ENCODE results near the gene PDZRN3.

DNA sequence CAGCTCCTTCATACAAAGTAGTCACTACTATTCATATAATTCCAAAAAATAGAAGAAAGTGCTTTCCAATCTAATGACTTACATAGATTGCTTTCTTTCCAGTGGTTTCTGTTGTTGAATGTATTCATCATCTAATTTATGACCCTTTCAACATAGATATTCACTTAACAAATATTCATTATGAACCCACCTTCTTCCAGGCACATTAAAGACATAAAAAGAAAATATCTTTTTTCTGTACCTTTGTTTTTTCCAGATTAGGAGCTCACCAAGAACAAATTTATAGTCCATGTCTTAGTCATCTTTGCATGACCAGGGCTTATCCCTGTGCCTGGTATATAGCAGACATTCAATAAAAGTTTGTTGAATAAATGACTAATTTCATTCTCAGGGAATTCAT lies 32.4 kb upstream of the PDZRN3 start:
- TF ChIP-seq CTBP1 (IDR thresholded peaks at IDR 0.05; ENCODE audit: borderline replicate concordance) (no peak), SUZ12 (IDR thresholded peaks at IDR 0.05) (no peak), TARDBP (IDR thresholded peaks at IDR 0.05) (no peak)
